Stomach (tissue), 9 donors: ENCODE results near the gene PRKCE. TPM values are rescaled to one million over a fixed set of nuclear protein-coding genes. Genes with fewer than 3 reads are reported as not detected.

Source experiments
- DNase-seq, 2 donors: peaks; one replicate each; pipeline versions ENCODE4 v3.0.0 to v3.0.0-alpha.2; 2013 to 2019
- H3K27ac ChIP-seq, 5 donors: fragments of 200-600 bp in 4 of 5; sonication (generic) in 4 of 5; one replicate each; pipeline ENCODE4 v1.5.1; 2013 to 2019; ENCODE audit warnings: mild to moderate bottlenecking in 1 of 5, moderate library complexity in 1 of 5
- H3K27me3 ChIP-seq, 3 donors: fragments of 200-600 bp; sonication (generic); one replicate each; pipeline ENCODE4 v1.5.1; 2017 to 2019; ENCODE audit warnings: mixed run types in 1 of 3
- H3K36me3 ChIP-seq, 4 donors: fragments of 200-600 bp; sonication (generic); 1 replicate in 3 of 4; 2 replicates in 1 of 4; pipeline ENCODE4 v1.5.1; 2016 to 2019
- H3K4me1 ChIP-seq, 4 donors: fragments of 200-600 bp; sonication (generic); one replicate each; pipeline ENCODE4 v1.5.1; 2016 to 2019
- H3K4me3 ChIP-seq, 4 donors: fragments of 200-600 bp; sonication (generic) in 3 of 4; one replicate each; pipeline ENCODE4 v1.5.1; 2016 to 2019; ENCODE audit warnings: mild to moderate bottlenecking in 1 of 4
- H3K9me3 ChIP-seq, 4 donors: fragments of 200-600 bp; sonication (generic); one replicate each; pipeline ENCODE4 v1.5.1; 2016 to 2019
- CTCF ChIP-seq, 7 experiments: fragments of 450-650 bp in 4 of 7; fragments of 200-600 bp in 3 of 7; sonication (generic) in 3 of 7; IDR thresholded peaks; one replicate each; pipeline ENCODE4 v1.5.1; 2016 to 2019; ENCODE audit warnings: antibody characterized with exemption in 7 of 7, control low read depth in 2 of 7, mild to moderate bottlenecking in 1 of 7
- EP300 ChIP-seq: sonication (generic); formaldehyde crosslinking; IDR thresholded peaks from one replicate; pipeline ENCODE4 v1.6.1; 2017; ENCODE audit warnings: antibody characterized with exemption
- POLR2A ChIP-seq, 4 donors: fragments of 450-650 bp; IDR thresholded peaks; one replicate each; pipeline ENCODE4 v1.6.1; 2016; ENCODE audit warnings: antibody characterized with exemption in 4 of 4, control low read depth in 2 of 4, mild to moderate bottlenecking in 1 of 4, moderate library complexity in 1 of 4
- POLR2AphosphoS5 ChIP-seq, 3 donors: sonication (generic); formaldehyde crosslinking; IDR thresholded peaks; one replicate each; pipeline ENCODE4 v1.6.1; 2016; ENCODE audit warnings: antibody characterized with exemption in 3 of 3
- WGBS, 5 donors: extraction: QIAGEN DNeasy Blood & Tissue Kit in 3 of 5; methylation state at CpG; one replicate each; pipeline versions ENCODE4 v1.1.5 to v1.1.7; 2013 to 2018; 5-methylcytosine and 5-hydroxymethylcytosine counted together
- intact Hi-C: fragments of 100-400 bp; cut with DNase I; formaldehyde crosslinking; loops from one replicate; pipeline ENCODE4 v1.15.1; 2023; ENCODE audit warnings: low total_unique reads
- polyA plus RNA-seq, 3 donors: library from polyadenylated mRNA; stranded (reverse); fragments of 200-250 nt; gene quantifications; one replicate each; pipeline ENCODE4 v1.2.3, GENCODE V29; 2013
- total RNA-seq, 5 donors: library from RNA; depleted of rRNA; stranded (reverse); fragments of >200 nt; gene quantifications; one replicate each; pipeline versions ENCODE4 v1.1.0 to v1.2.3, GENCODE V29; 2014 to 2016
- donor health status: healthy with polysubstance abuse.
- donor health status: Bipolar disorder and iron deficiency.
- donor health status: healthy.

The PRKCE gene
- total and polyA plus RNA-seq, 8 donors, result 2.0 to 92.0 (median 10.0) TPM

DNA sequence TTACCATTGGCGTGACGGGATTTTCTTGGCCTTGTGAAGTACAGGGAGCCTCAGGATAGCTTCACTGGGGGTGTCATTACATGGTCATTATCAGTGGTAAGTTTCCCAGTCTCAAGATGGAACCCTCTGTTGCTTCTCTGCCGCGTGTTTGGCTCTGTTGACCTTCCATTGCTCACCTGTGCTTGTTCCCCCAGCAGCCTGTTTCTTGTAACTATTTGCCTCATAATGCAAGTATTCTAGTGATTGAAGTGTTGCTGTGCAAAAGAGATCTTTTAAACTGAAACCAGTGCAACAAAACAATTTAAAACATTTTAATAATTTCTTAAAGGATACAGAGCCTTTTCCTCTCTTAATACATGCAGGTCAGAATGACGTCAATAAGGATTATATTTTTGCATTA, 24.6 kb downstream of the PRKCE start:
- Histone ChIP-seq H3K27me3 (no peaks in the 10 kb centered on the region), H3K4me1 (peaks cover 35 to 52% (median 43%) of the 10 kb centered on the region in 4 donors), H3K4me3 (no peak overlapping the region), H3K9me3 (no peaks in the 10 kb centered on the region), H3K36me3 (no peaks in the 10 kb centered on the region), H3K27ac (peak overlapping the region in 4 of 5 donors; percentile 72 to 86 (median 76))
- DNase-seq, result no peak
- intact Hi-C loops, result no loop called here
- no peak for TF ChIP-seq CTCF (IDR thresholded peaks at IDR 0.05)
- TF ChIP-seq POLR2A (IDR thresholded peaks at IDR 0.05), result no peak
- TF ChIP-seq EP300, result no peak
- TF ChIP-seq POLR2AphosphoS5 (IDR thresholded peaks at IDR 0.05), result no peak
- WGBS, 5 donors, result 70 to 86% (median 78%) methylated on average over 5 of the region's 5 CpGs

DNA sequence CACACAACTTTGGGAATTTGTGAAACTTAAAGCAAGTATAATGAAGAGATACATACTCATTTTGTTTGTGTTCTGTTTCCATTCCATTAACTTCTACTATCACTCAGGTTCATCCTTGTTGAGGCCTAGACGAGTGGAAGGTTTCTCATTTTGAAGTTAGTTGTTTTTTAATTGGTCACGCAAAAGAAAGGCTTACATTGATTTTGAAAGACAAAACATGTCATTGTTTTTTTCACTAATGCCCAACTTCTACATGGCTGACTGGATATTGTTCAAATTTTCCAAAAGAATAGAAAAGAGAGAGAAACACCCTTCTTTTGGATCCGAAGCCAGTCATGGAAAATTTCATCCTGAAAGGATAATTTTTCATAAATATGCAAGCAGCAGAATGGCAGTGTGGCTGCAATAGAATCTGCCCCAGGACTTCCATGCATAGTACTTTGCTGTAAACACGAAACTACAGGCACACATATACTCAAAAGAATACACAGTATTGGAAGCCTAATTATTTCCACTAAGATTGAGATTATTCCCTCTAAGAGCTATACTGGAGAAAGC, 27.4 kb downstream of the PRKCE start:
- intact Hi-C loops, result no loop called here
- peaks cover 44 to 72% (median 59%) of the 10 kb centered on the region in 4 donors for H3K4me1 ChIP-seq

DNA sequence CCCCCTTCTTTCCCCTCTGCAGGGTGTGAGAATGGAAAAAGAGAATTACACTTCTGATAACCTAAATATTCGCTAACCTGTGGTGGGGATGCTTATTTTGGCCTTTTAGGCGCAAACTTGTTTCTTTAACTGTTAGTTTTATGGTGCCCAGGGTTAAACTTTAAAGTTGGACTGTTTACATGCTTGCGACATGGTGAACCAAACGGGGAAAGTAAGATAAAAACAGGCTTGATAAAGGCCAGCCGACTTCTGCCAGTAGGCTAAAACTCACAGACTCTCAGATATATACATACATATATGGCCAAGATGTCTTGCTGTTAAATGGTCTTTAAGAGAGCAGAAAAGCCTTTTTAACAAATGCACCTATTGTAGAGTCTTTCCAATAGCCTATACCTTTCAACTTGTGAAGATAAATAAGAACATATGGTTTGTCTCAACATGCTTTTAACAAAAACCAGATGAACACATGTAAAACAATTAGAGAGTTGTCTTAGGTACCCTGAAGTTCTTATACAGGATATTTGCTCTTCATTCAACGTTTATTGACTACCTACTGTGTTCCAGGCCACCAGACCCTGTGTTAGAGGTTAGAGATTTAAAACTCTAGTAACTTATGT, 29.0 kb downstream of the PRKCE start:
- Histone ChIP-seq H3K27ac (peak overlapping the region in 3 of 5 donors; percentile 11 to 51 (median 39)), H3K36me3 (no peaks in the 10 kb centered on the region), H3K4me1 (peaks cover 31 to 72% (median 58%) of the 10 kb centered on the region in 4 donors), H3K27me3 (no peaks in the 10 kb centered on the region), H3K9me3 (no peaks in the 10 kb centered on the region), H3K4me3 (no peak overlapping the region)
- DNase-seq, result peak in 1 of 2 donors; percentile 32
- WGBS, 5 donors, result 26 to 48% (median 30%) methylated on average over 6 of the region's 6 CpGs
- TF ChIP-seq POLR2A (IDR thresholded peaks at IDR 0.05) (no peak), CTCF (IDR thresholded peaks at IDR 0.05) (no peak), EP300 (no peak), POLR2AphosphoS5 (IDR thresholded peaks at IDR 0.05) (no peak)
- intact Hi-C loops, result no loop called here

More for the DNA sequence above, 27.4 kb downstream of the PRKCE start:
- Histone ChIP-seq H3K9me3 (no peaks in the 10 kb centered on the region), H3K36me3 (no peaks in the 10 kb centered on the region), H3K27me3 (no peaks in the 10 kb centered on the region), H3K4me3 (no peak overlapping the region), H3K27ac (no peak overlapping the region)
- 89 to 94% (median 91%) methylated on average over 4 of the region's 4 CpGs for WGBS, 5 donors
- no peak for TF ChIP-seq CTCF (IDR thresholded peaks at IDR 0.05)
- no peak for TF ChIP-seq POLR2A (IDR thresholded peaks at IDR 0.05)
- TF ChIP-seq EP300, result no peak
- TF ChIP-seq POLR2AphosphoS5 (IDR thresholded peaks at IDR 0.05), result no peak
- DNase-seq, result no peak

- Histone ChIP-seq H3K4me3 (no peak overlapping the region), H3K4me1 (peaks cover 25 to 64% (median 50%) of the 10 kb centered on the region in 4 donors), H3K9me3 (no peaks in the 10 kb centered on the region), H3K27me3 (no peaks in the 10 kb centered on the region), H3K36me3 (no peaks in the 10 kb centered on the region), H3K27ac (peak overlapping the region in 2 of 5 donors; percentile 6 to 31)
- peak in 2 of 3 donors; percentile 15 to 70 for TF ChIP-seq POLR2AphosphoS5 (IDR thresholded peaks at IDR 0.05)
- no peak for TF ChIP-seq POLR2A (IDR thresholded peaks at IDR 0.05)
- WGBS, 5 donors, result 66 to 82% (median 74%) methylated on average over 3 of the region's 3 CpGs
- intact Hi-C loops, result no loop called here
- DNase-seq, result peak; percentile 39 to 61
Observed at GRCh38 chr2:45681675-45682074, 30.2 kb downstream of the PRKCE start.

DNA sequence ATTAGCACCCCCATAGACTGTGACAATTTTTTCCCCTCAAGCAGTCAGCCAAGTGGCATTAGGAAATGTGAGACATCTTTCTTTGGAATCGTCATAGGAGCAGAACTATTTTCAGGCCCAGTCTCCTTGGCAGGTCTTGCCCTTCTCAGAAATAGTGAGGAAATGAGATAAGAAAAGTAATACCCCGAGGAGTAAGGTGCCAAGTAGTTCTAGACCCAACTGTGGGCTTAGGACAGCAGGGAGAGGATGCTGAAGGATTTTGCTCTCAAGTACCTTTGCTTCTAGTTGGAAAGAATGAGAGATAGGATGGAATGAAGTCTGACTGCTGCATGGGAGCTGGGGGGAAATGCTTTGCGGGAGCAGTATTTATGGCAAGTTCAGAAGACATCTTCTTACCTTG, 31.8 kb downstream of the PRKCE start:
- Histone ChIP-seq H3K36me3 (no peaks in the 10 kb centered on the region), H3K4me3 (no peak overlapping the region), H3K27ac (no peak overlapping the region), H3K27me3 (no peaks in the 10 kb centered on the region), H3K9me3 (no peaks in the 10 kb centered on the region), H3K4me1 (peaks cover 25 to 67% (median 53%) of the 10 kb centered on the region in 4 donors)
- WGBS, 5 donors, result 49 to 61% (median 54%) methylated on average over 3 of the region's 3 CpGs
- intact Hi-C loops, result no loop called here
- TF ChIP-seq EP300 (no peak), POLR2A (IDR thresholded peaks at IDR 0.05) (no peak), CTCF (IDR thresholded peaks at IDR 0.05) (no peak), POLR2AphosphoS5 (IDR thresholded peaks at IDR 0.05) (no peak)
- DNase-seq, result no peak
